SU-DHL-6 (cell line): Measurements from ENCODE around the gene NKD1.

Experiments
- H2AFZ ChIP-seq: fragments of 200-600 bp; sonication (generic); 2 replicates; pipeline ENCODE4 v1.6.1; 2014; ENCODE audit warnings: low read depth, mild to moderate bottlenecking, moderate library complexity, mixed read lengths, antibody characterized with exemption, low read length; ENCODE audit not compliant: severe bottlenecking
- H3F3A ChIP-seq: fragments of 200-600 bp; shearing (Covaris generic); 2 replicates; pipeline ENCODE4 v1.6.0; 2016; ENCODE audit warnings: antibody characterized with exemption, mild to moderate bottlenecking; ENCODE audit not compliant: insufficient read depth
- H3K27ac ChIP-seq: fragments of 200-600 bp; sonication (generic); 2 replicates; pipeline ENCODE4 v1.5.1; 2016; ENCODE audit warnings: low read depth, mild to moderate bottlenecking, low read length, moderate library complexity, mixed read lengths
- H3K27me3 ChIP-seq: fragments of 200-600 bp; sonication (generic), shearing (Covaris generic); 2 replicates; pipeline ENCODE4 v1.6.0; 2014; ENCODE audit warnings: mild to moderate bottlenecking, low read length
- H3K36me3 ChIP-seq: fragments of 200-600 bp; sonication (generic); 2 replicates; pipeline ENCODE4 v1.6.1; 2014; ENCODE audit warnings: mild to moderate bottlenecking, low read length, mixed read lengths
- H3K4me2 ChIP-seq: fragments of 300-600, 200-600 bp; shearing (Covaris generic), sonication (generic); 2 replicates; pipeline ENCODE4 v1.6.0; 2014; ENCODE audit warnings: low read length, low read depth, mild to moderate bottlenecking; ENCODE audit not compliant: poor library complexity, severe bottlenecking
- H3K4me3 ChIP-seq: fragments of 200-600 bp; sonication (generic); 2 replicates; pipeline ENCODE4 v1.5.1; 2014; ENCODE audit warnings: antibody characterized with exemption, low read length, mild to moderate bottlenecking, mixed read lengths; ENCODE audit not compliant: insufficient read depth, poor library complexity, severe bottlenecking
- H3K79me2 ChIP-seq: fragments of 200-600 bp; sonication (generic); 2 replicates; pipeline ENCODE4 v1.6.1; 2014; ENCODE audit warnings: mild to moderate bottlenecking, low read length, moderate library complexity; ENCODE audit not compliant: insufficient read depth
- H3K9ac ChIP-seq: fragments of 200-600 bp; sonication (generic); 2 replicates; pipeline ENCODE4 v1.7.0; 2014; ENCODE audit warnings: mild to moderate bottlenecking, low read length
- H3K9me2 ChIP-seq: fragments of 200-600 bp; sonication (generic); replicated peaks from 2 replicates; pipeline ENCODE4 v1.6.1; 2014; ENCODE audit warnings: low read length; ENCODE audit not compliant: insufficient read depth
- H3K9me3 ChIP-seq: fragments of 200-600 bp; sonication (generic); 2 replicates; pipeline ENCODE4 v1.6.1; 2014; ENCODE audit warnings: low read length, mixed read lengths; ENCODE audit not compliant: insufficient read depth
- H4K20me1 ChIP-seq: fragments of 200-600 bp; sonication (generic); 2 replicates; pipeline ENCODE4 v1.6.1; 2014; ENCODE audit warnings: low read depth, mild to moderate bottlenecking, antibody characterized with exemption, low read length, moderate library complexity, mixed read lengths
- CTCF ChIP-seq: fragments of 200-600 bp; sonication (generic); IDR thresholded peaks from one replicate; pipeline ENCODE4 v1.5.1; 2017; ENCODE audit warnings: antibody characterized with exemption, mild to moderate bottlenecking, low read length, moderate library complexity; ENCODE audit not compliant: insufficient read depth, poor library complexity, severe bottlenecking
- EZH2phosphoT487 ChIP-seq: fragments of 200-600 bp; sonication (generic), shearing (Covaris generic); conservative IDR thresholded peaks from 2 replicates; pipeline ENCODE4 v1.6.1; 2018; ENCODE audit warnings: mild to moderate bottlenecking, antibody characterized with exemption, low read length, moderate library complexity, mixed read lengths

NKD1 gene

GRCh38 chr16:50500171-50500874, 47.9 kb upstream of the NKD1 start:
- Histone ChIP-seq H3F3A (no peaks in the 10 kb centered on the region), H3K4me2 (no peak overlapping the region), H3K9me2 (no peaks in the 10 kb centered on the region), H2AFZ (no peak overlapping the region), H3K36me3 (no peaks in the 10 kb centered on the region), H4K20me1 (no peaks in the 10 kb centered on the region), H3K4me3 (no peak overlapping the region), H3K9me3 (no peaks in the 10 kb centered on the region), H3K27me3 (no peaks in the 10 kb centered on the region), H3K9ac (no peak overlapping the region), H3K79me2 (no peaks in the 10 kb centered on the region), H3K27ac (no peak overlapping the region)
- TF ChIP-seq CTCF (no peak), EZH2phosphoT487 (no peak)

GRCh38 chr16:50501251-50501650, 46.9 kb upstream of the NKD1 start:
- Histone ChIP-seq H3K79me2 (no peaks in the 10 kb centered on the region), H3K36me3 (no peaks in the 10 kb centered on the region), H3K27ac (no peak overlapping the region), H3K9ac (no peak overlapping the region), H3K4me3 (no peak overlapping the region), H2AFZ (no peak overlapping the region), H3F3A (no peaks in the 10 kb centered on the region), H3K4me2 (no peak overlapping the region), H3K9me2 (no peaks in the 10 kb centered on the region), H3K9me3 (no peaks in the 10 kb centered on the region), H4K20me1 (no peaks in the 10 kb centered on the region), H3K27me3 (no peaks in the 10 kb centered on the region)
- no peak for TF ChIP-seq EZH2phosphoT487
- no peak for TF ChIP-seq CTCF

GRCh38 chr16:50501986-50502615, 46.1 kb upstream of the NKD1 start:
- Histone ChIP-seq H2AFZ (no peak overlapping the region), H3F3A (no peaks in the 10 kb centered on the region), H3K9me3 (no peaks in the 10 kb centered on the region), H3K4me2 (no peak overlapping the region), H3K9me2 (no peaks in the 10 kb centered on the region), H4K20me1 (no peaks in the 10 kb centered on the region), H3K4me3 (no peak overlapping the region), H3K9ac (no peak overlapping the region), H3K27me3 (no peaks in the 10 kb centered on the region), H3K36me3 (no peaks in the 10 kb centered on the region), H3K79me2 (no peaks in the 10 kb centered on the region), H3K27ac (no peak overlapping the region)
- TF ChIP-seq EZH2phosphoT487 (no peak), CTCF (no peak)
